ENCODE results near the gene LINGO4.

Gene LINGO4, protein sequence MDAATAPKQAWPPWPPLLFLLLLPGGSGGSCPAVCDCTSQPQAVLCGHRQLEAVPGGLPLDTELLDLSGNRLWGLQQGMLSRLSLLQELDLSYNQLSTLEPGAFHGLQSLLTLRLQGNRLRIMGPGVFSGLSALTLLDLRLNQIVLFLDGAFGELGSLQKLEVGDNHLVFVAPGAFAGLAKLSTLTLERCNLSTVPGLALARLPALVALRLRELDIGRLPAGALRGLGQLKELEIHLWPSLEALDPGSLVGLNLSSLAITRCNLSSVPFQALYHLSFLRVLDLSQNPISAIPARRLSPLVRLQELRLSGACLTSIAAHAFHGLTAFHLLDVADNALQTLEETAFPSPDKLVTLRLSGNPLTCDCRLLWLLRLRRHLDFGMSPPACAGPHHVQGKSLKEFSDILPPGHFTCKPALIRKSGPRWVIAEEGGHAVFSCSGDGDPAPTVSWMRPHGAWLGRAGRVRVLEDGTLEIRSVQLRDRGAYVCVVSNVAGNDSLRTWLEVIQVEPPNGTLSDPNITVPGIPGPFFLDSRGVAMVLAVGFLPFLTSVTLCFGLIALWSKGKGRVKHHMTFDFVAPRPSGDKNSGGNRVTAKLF

DNA sequence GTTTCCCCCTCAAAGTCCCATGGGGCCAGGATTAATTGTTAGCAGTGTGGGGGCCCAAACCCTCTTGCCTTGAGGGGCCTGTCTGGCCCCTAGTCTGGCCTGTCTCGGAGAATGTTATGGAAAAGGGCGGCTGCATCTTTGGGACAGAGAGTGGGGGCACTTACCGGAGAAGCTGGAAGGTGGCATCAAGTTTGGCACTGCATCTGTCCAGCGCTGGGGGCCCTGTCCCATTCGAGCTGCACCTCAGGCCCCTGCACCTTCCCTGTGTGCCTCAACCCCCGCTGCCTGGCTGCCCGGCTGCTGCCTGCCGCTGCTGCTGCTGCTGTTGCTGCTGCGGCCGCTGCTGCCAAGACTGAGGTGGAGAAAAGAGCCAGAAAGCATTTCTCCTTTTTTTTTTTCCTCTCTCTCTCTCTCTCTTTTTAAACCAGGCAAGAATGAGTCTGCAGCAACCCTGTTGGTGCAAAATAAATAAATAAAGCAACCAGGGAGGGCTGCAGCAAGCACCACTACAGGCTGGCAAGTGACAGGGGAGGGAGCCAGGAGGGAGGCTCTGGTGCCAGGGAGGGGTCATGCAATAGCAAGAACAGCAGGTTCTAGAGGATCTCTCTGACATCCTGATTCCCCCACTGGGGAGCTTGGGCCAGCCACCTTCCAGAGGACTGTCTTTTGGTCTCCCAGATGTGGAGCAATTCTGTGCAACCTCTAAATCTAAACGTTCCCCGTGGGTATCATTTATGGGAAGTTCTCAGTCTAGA lies at the start of gene LINGO4:
Gene LINGO4 (minus strand): TSS at position 354 of the 755 bp plus-strand sequence. CDS start 2,715 bp downstream, outside the sequence.
- TF ChIP-seq YY1 (IDR thresholded peaks at IDR 0.05; ENCODE audit: insufficient read depth, insufficient read length), result no peak
- no peak for TF ChIP-seq SUZ12 (IDR thresholded peaks at IDR 0.05; ENCODE audit: extremely low read depth, insufficient read depth, insufficient read length)
- TF ChIP-seq ZNF274 (IDR thresholded peaks at IDR 0.05; ENCODE audit: low read depth, low read length), result no peak
- DNase-seq (ENCODE audit: low read depth, low spot score), result no peak
- H3K27me3 ChIP-seq (ENCODE audit: insufficient read depth, insufficient read length), result no peaks in the 10 kb centered on the region
- H3K4me3 ChIP-seq (ENCODE audit: insufficient read length, low read depth), result no peak within 1 kb of the TSS
- no peaks in the 10 kb centered on the region for H3K36me3 ChIP-seq (ENCODE audit: insufficient read depth, insufficient read length, low read length)
- H3K9me3 ChIP-seq (ENCODE audit: insufficient read depth, low read length), result no peaks in the 10 kb centered on the region
- H3K9ac ChIP-seq (ENCODE audit: insufficient read length, low read depth), result peak within 1 kb of the TSS; percentile 46
- H3K4me1 ChIP-seq (ENCODE audit: insufficient read depth, insufficient read length), result peaks cover 3% of the 10 kb centered on the region

DNA sequence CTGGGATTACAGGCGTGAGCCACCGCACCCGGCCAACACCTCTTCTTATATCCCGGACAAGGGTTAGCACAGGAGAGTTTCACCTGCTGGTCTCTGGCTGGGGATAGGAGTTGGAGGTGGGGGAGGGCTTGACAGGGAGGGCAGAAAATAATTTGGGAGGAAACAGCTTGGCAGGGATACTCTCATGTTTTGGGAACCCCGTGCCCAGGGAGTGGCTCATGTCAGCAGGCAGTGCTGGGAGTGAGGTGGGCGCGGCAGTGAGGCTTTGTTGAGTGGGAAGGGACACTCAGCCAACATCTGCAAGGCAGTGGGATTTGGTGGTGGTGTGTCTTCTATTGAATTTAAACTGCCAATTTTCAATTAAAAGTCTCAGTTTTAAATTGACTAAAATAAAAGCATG lies 49.4 kb upstream of the LINGO4 start:
- H3K4me3 ChIP-seq (ENCODE audit: insufficient read length, low read depth), result no peak overlapping the region
- no peak overlapping the region for H3K9ac ChIP-seq (ENCODE audit: insufficient read length, low read depth)
- no peaks in the 10 kb centered on the region for H3K9me3 ChIP-seq (ENCODE audit: insufficient read depth, low read length)
- TF ChIP-seq ZNF274 (IDR thresholded peaks at IDR 0.05; ENCODE audit: low read depth, low read length) (no peak), YY1 (IDR thresholded peaks at IDR 0.05; ENCODE audit: insufficient read depth, insufficient read length) (no peak), SUZ12 (IDR thresholded peaks at IDR 0.05; ENCODE audit: extremely low read depth, insufficient read depth, insufficient read length) (no peak)
- peaks cover 22% of the 10 kb centered on the region for H3K4me1 ChIP-seq (ENCODE audit: insufficient read depth, insufficient read length)
- no peaks in the 10 kb centered on the region for H3K36me3 ChIP-seq (ENCODE audit: insufficient read depth, insufficient read length, low read length)
- no peak for DNase-seq (ENCODE audit: low read depth, low spot score)
- H3K27me3 ChIP-seq (ENCODE audit: insufficient read depth, insufficient read length), result peaks cover 12% of the 10 kb centered on the region

DNA sequence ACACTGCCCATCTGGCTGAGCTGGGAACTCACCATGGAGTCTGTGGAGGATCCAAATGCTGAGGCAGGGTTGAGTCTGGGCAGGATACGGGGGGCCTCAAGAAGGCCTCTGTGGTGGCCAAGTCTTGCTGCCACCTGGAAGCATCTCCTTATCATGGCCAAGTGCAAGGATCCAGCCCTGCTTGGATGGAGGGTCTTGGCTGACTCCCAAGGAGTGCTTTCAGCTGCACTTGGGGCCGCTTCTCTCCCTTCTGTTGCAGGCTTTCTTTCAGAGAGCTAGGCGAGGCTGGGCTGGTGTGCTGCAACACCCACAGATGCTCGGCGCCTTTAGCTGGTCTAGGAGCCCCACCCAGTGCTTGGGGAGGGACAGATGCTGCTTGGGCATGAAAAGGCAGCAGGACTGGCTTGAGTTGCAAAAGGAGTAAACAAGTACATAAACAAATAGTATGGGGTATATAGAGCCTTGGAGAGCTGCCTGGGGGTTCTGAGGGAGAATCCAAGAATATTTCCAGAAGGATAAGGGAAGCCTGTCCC lies 48.3 kb upstream of the LINGO4 start, which contains the start of gene THEM5:
Gene THEM5 (minus strand): TSS at position 302 of the 533 bp plus-strand sequence. CDS start 147 bp downstream, at position 155.
- H3K4me3 ChIP-seq (ENCODE audit: insufficient read length, low read depth), result no peak within 1 kb of the TSS
- H3K9me3 ChIP-seq (ENCODE audit: insufficient read depth, low read length), result no peaks in the 10 kb centered on the region
- no peak within 1 kb of the TSS for H3K9ac ChIP-seq (ENCODE audit: insufficient read length, low read depth)
- peaks cover 15% of the 10 kb centered on the region for H3K4me1 ChIP-seq (ENCODE audit: insufficient read depth, insufficient read length)
- no peak for TF ChIP-seq ZNF274 (IDR thresholded peaks at IDR 0.05; ENCODE audit: low read depth, low read length)
- TF ChIP-seq SUZ12 (IDR thresholded peaks at IDR 0.05; ENCODE audit: extremely low read depth, insufficient read depth, insufficient read length), result no peak
- TF ChIP-seq YY1 (IDR thresholded peaks at IDR 0.05; ENCODE audit: insufficient read depth, insufficient read length), result no peak
- no peaks in the 10 kb centered on the region for H3K36me3 ChIP-seq (ENCODE audit: insufficient read depth, insufficient read length, low read length)
- DNase-seq (ENCODE audit: low read depth, low spot score), result no peak
- H3K27me3 ChIP-seq (ENCODE audit: insufficient read depth, insufficient read length), result peaks cover 2% of the 10 kb centered on the region

DNA sequence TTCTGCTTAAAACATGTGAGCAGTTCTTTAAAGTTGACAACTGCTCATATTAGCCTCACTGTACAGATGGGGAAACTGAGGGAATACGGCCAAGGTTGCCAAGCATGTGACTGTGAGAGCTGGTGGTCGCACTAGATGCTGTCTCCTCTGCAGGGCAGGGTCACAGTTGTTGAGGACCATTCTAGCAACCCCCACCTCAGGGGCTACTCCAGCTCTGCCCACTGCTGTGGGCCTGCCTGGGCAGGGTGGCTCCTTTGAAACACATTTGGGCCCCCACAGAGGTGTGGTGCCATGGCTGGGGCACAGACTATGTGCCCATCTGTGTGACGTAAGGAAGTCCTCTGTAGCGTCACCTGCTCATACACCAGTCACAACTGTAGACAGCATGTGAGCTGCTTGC lies 47.5 kb upstream of the LINGO4 start:
- Histone ChIP-seq H3K9ac (ENCODE audit: insufficient read length, low read depth) (no peak overlapping the region), H3K4me1 (ENCODE audit: insufficient read depth, insufficient read length) (peaks cover 19% of the 10 kb centered on the region), H3K27me3 (ENCODE audit: insufficient read depth, insufficient read length) (no peaks in the 10 kb centered on the region), H3K4me3 (ENCODE audit: insufficient read length, low read depth) (no peak overlapping the region), H3K36me3 (ENCODE audit: insufficient read depth, insufficient read length, low read length) (no peaks in the 10 kb centered on the region), H3K9me3 (ENCODE audit: insufficient read depth, low read length) (no peaks in the 10 kb centered on the region)
- TF ChIP-seq SUZ12 (IDR thresholded peaks at IDR 0.05; ENCODE audit: extremely low read depth, insufficient read depth, insufficient read length) (no peak), YY1 (IDR thresholded peaks at IDR 0.05; ENCODE audit: insufficient read depth, insufficient read length) (no peak), ZNF274 (IDR thresholded peaks at IDR 0.05; ENCODE audit: low read depth, low read length) (no peak)
- DNase-seq (ENCODE audit: low read depth, low spot score), result no peak

DNA sequence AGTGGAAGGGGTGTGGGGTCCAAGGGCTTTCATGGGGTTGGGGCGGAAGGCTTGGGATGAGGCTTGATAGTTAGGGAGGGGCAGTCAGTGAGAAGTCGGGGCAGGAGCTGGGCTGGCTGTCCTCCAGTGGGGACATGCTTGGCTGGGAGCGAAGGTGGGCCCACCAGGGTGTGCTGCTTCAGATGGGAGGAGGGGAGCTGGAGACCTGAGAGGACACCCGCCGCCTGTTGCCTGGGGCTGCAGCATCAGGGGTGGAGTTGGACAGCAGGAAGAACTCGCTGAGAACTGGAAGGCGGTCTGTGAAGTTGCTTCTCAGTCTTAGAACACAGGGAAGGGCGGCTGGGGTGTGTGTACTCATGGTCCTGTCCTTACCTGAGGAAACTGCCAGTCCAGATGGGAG lies 46.7 kb upstream of the LINGO4 start:
- H3K4me1 ChIP-seq (ENCODE audit: insufficient read depth, insufficient read length), result peaks cover 19% of the 10 kb centered on the region
- H3K9ac ChIP-seq (ENCODE audit: insufficient read length, low read depth), result no peak overlapping the region
- no peak overlapping the region for H3K4me3 ChIP-seq (ENCODE audit: insufficient read length, low read depth)
- no peaks in the 10 kb centered on the region for H3K9me3 ChIP-seq (ENCODE audit: insufficient read depth, low read length)
- DNase-seq (ENCODE audit: low read depth, low spot score), result no peak
- TF ChIP-seq YY1 (IDR thresholded peaks at IDR 0.05; ENCODE audit: insufficient read depth, insufficient read length) (no peak), ZNF274 (IDR thresholded peaks at IDR 0.05; ENCODE audit: low read depth, low read length) (no peak), SUZ12 (IDR thresholded peaks at IDR 0.05; ENCODE audit: extremely low read depth, insufficient read depth, insufficient read length) (no peak)
- no peaks in the 10 kb centered on the region for H3K27me3 ChIP-seq (ENCODE audit: insufficient read depth, insufficient read length)
- H3K36me3 ChIP-seq (ENCODE audit: insufficient read depth, insufficient read length, low read length), result no peaks in the 10 kb centered on the region

DNA sequence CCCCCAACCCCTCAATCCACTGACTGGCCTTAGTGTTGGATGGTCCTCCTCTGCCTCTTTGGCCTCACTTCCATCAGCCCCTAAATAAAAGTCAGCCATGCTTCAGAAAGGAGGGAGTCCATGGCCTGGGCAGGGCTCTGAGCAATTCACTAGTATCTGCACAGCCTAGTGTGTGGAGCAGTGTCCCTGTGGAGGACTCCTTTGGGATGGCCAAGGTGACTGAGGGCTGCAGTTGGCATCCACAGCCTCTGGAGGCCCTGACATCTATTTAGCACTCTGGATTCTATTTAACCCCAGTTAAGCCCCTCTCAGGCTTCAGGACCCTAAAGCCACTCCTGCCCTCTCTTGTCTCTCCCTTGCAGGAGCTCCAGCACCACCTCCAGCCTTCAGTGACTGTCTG lies 44.7 kb upstream of the LINGO4 start:
- Histone ChIP-seq H3K9me3 (ENCODE audit: insufficient read depth, low read length) (no peaks in the 10 kb centered on the region), H3K4me1 (ENCODE audit: insufficient read depth, insufficient read length) (peaks cover 26% of the 10 kb centered on the region), H3K27me3 (ENCODE audit: insufficient read depth, insufficient read length) (no peaks in the 10 kb centered on the region), H3K9ac (ENCODE audit: insufficient read length, low read depth) (no peak overlapping the region), H3K4me3 (ENCODE audit: insufficient read length, low read depth) (no peak overlapping the region), H3K36me3 (ENCODE audit: insufficient read depth, insufficient read length, low read length) (no peaks in the 10 kb centered on the region)
- DNase-seq (ENCODE audit: low read depth, low spot score), result no peak
- TF ChIP-seq YY1 (IDR thresholded peaks at IDR 0.05; ENCODE audit: insufficient read depth, insufficient read length) (no peak), ZNF274 (IDR thresholded peaks at IDR 0.05; ENCODE audit: low read depth, low read length) (no peak), SUZ12 (IDR thresholded peaks at IDR 0.05; ENCODE audit: extremely low read depth, insufficient read depth, insufficient read length) (no peak)

Data from NT2/D1 (cell line).